A673 (cell line): Measurements from ENCODE around the gene IL10RA. TPM values are rescaled to one million over a fixed set of nuclear protein-coding genes. Genes with fewer than 3 reads are reported as not detected.

ENCODE experiments used
- BruUV-seq: library from RNA; stranded (reverse); fragments of 400-500 nt; replicated peaks from 2 replicates; lab custom pipeline; 2021; lab: Mats Ljungman, UMichigan
- CTCF ChIA-PET: fragments of 300-600 bp; sonication (Branson Sonifier 250); formaldehyde crosslinking; loops from one replicate; lab custom pipeline; 2022; ENCODE audit warnings: antibody characterized with exemption; lab: Charles Lee
- POLR2A ChIA-PET: fragments of 300-600 bp; sonication (Branson Sonifier 250); formaldehyde crosslinking; loops from one replicate; lab custom pipeline; 2022; ENCODE audit warnings: antibody characterized with exemption; ENCODE audit not compliant: low non-redundant PET; lab: Charles Lee
- DNase-seq: peaks from one replicate; pipeline ENCODE4 v3.0.0-alpha.2; 2015; ENCODE audit warnings: low spot score
- H3K27ac ChIP-seq: fragments of 200-600 bp; sonication (generic); 2 replicates; pipeline ENCODE4 v1.5.1; 2016; ENCODE audit warnings: mixed run types, low read depth, mild to moderate bottlenecking, mixed read lengths, antibody characterized with exemption, low read length; ENCODE audit not compliant: poor library complexity, severe bottlenecking
- H3K27me3 ChIP-seq: fragments of 200-600 bp; sonication (generic); replicated peaks from 2 replicates; pipeline ENCODE4 v1.6.1; 2017; ENCODE audit warnings: mixed run types, low read depth, mild to moderate bottlenecking, mixed read lengths, antibody characterized with exemption, low read length; ENCODE audit not compliant: insufficient read depth, poor library complexity
- H3K36me3 ChIP-seq: fragments of 200-600 bp; sonication (generic); 2 replicates; pipeline ENCODE4 v1.6.1; 2016; ENCODE audit warnings: mixed run types, mild to moderate bottlenecking, mixed read lengths, antibody characterized with exemption, low read length; ENCODE audit not compliant: insufficient read depth, poor library complexity, severe bottlenecking
- H3K4me1 ChIP-seq: fragments of 200-600 bp; sonication (generic); 2 replicates; pipeline ENCODE4 v1.6.1; 2017; ENCODE audit warnings: mixed run types, mild to moderate bottlenecking, mixed read lengths, antibody characterized with exemption, low read length; ENCODE audit not compliant: insufficient read depth, poor library complexity, severe bottlenecking
- H3K4me3 ChIP-seq: fragments of 200-600 bp; sonication (generic); 2 replicates; pipeline ENCODE4 v1.5.1; 2016; ENCODE audit warnings: low read depth, mixed run types, mild to moderate bottlenecking, mixed read lengths, low read length; ENCODE audit not compliant: poor library complexity, severe bottlenecking
- H3K9me3 ChIP-seq: fragments of 200-600 bp; sonication (generic); 2 replicates; pipeline ENCODE4 v1.6.1; 2016; ENCODE audit warnings: mixed run types, low read depth, mild to moderate bottlenecking, mixed read lengths, antibody characterized with exemption, low read length; ENCODE audit not compliant: poor library complexity, severe bottlenecking
- CTCF ChIP-seq: fragments of 300-800, 200-600 bp; sonication (generic); conservative IDR thresholded peaks from 2 replicates; pipeline ENCODE4 v1.5.1; 2017; ENCODE audit warnings: low read depth, mild to moderate bottlenecking, antibody characterized with exemption, low read length, moderate library complexity, mixed read lengths
- EZH2 ChIP-seq: fragments of 200-600 bp; sonication (generic); IDR thresholded peaks from 2 replicates; pipeline ENCODE4 v1.6.1; 2017; ENCODE audit warnings: borderline replicate concordance, low read depth, mild to moderate bottlenecking, mixed read lengths, antibody characterized with exemption, low read length; ENCODE audit not compliant: poor library complexity, severe bottlenecking
- intact Hi-C: fragments of 100-400 bp; cut with micrococcal nuclease; formaldehyde crosslinking; loops from one replicate; pipeline ENCODE4 v1.10.0; 2022; ENCODE audit not compliant: unreplicated experiment
- total RNA-seq: library from RNA; stranded (reverse); gene quantifications from 2 replicates; pipeline ENCODE4 v1.2.3, GENCODE V29; 2021

Gene IL10RA
- total RNA-seq, 1 experiment from 2014 or later = not detected

GRCh38 chr11:118046964-118047700, 60.9 kb downstream of the IL10RA start:
- no peaks in the 10 kb centered on the region for H3K36me3 ChIP-seq
- no peaks in the 10 kb centered on the region for H3K4me1 ChIP-seq
- peaks cover 58% of the 10 kb centered on the region for H3K27me3 ChIP-seq
- no peak for DNase-seq
- H3K27ac ChIP-seq = no peak overlapping the region
- intact Hi-C loops = no loop called here
- no peaks in the 10 kb centered on the region for H3K9me3 ChIP-seq
- no TSS peak for BruUV-seq
- ChIA-PET POLR2A (no interaction called here), CTCF (interaction anchor here (0.6 kb wide), 1 partner anchor 13 kb away, joined by 4 read pairs; no protein-coding TSS in a partner anchor)
- no peak overlapping the region for H3K4me3 ChIP-seq
- no peak for TF ChIP-seq EZH2
- TF ChIP-seq CTCF = no peak

DNA sequence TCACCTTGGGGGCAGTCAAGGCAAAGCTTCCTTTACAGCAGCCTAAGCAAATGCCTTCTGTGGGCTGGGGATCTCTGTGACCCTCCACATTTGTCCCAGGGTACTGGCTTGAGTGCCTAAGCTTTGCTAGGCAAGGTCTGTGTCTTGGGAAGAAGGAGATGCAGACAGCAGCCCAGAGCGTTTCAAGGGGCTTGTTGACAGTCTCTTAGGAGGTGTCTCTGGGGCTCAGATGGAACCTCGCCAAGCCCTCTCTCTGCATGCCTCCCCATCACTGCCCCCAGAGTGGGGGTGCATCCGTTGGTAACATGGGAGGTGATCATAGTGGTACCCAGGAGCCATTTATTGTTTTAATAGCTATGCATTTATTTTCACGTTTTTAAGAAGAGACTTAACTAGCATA, 61.6 kb downstream of the IL10RA start:
- Histone ChIP-seq H3K27ac (no peak overlapping the region), H3K9me3 (no peaks in the 10 kb centered on the region), H3K27me3 (peaks cover 52% of the 10 kb centered on the region), H3K4me3 (no peak overlapping the region), H3K4me1 (no peaks in the 10 kb centered on the region), H3K36me3 (no peaks in the 10 kb centered on the region)
- BruUV-seq = no TSS peak
- ChIA-PET CTCF (interaction anchor here (0.6 kb wide), 2 partner anchors 10 to 13 kb away, joined by 4 to 13 read pairs; no protein-coding TSS in a partner anchor), POLR2A (no interaction called here)
- TF ChIP-seq EZH2 = no peak
- TF ChIP-seq CTCF = no peak
- intact Hi-C loops = no loop called here
- no peak for DNase-seq

- no peaks in the 10 kb centered on the region for H3K9me3 ChIP-seq
- ChIA-PET CTCF (interaction anchor here (0.6 kb wide), 1 partner anchor 9 kb away, joined by 13 read pairs; no protein-coding TSS in a partner anchor), POLR2A (no interaction called here)
- no TSS peak for BruUV-seq
- H3K27ac ChIP-seq = no peak overlapping the region
- intact Hi-C loops = no loop called here
- no peak for TF ChIP-seq EZH2
- TF ChIP-seq CTCF = no peak
- no peak for DNase-seq
- H3K36me3 ChIP-seq = no peaks in the 10 kb centered on the region
- H3K4me1 ChIP-seq = no peaks in the 10 kb centered on the region
- peaks cover 46% of the 10 kb centered on the region for H3K27me3 ChIP-seq
- no peak overlapping the region for H3K4me3 ChIP-seq
Measured at GRCh38 chr11:118048472-118049370, 62.5 kb downstream of the IL10RA start.
